Muscle layer of duodenum (tissue), 2 donors: Measurements from ENCODE around the gene GEMIN4.

Experiments
- H3K27ac ChIP-seq: one replicate; pipeline ENCODE4 v1.7.0; 2013; ENCODE audit warnings: mild to moderate bottlenecking, low read length
- H3K27me3 ChIP-seq: one replicate; pipeline ENCODE4 v1.7.0; 2013; ENCODE audit warnings: low read depth, mild to moderate bottlenecking, control low read depth, low read length
- H3K36me3 ChIP-seq, 2 donors: one replicate each; pipeline ENCODE4 v1.7.0; 2013; ENCODE audit warnings: low read length in 2 of 2, control low read depth in 1 of 2, mild to moderate bottlenecking in 1 of 2; ENCODE audit not compliant: insufficient read depth in 2 of 2, control insufficient read depth in 1 of 2
- H3K4me1 ChIP-seq, 2 donors: one replicate each; pipeline ENCODE4 v1.7.0; 2013; ENCODE audit warnings: low read length in 2 of 2, mild to moderate bottlenecking in 2 of 2, control low read depth in 1 of 2, moderate library complexity in 1 of 2; ENCODE audit not compliant: insufficient read depth in 2 of 2, control insufficient read depth in 1 of 2
- H3K4me3 ChIP-seq, 2 donors: one replicate each; pipeline ENCODE4 v1.7.0; 2013; ENCODE audit warnings: low read length in 2 of 2, low read depth in 1 of 2, mild to moderate bottlenecking in 1 of 2
- H3K9me3 ChIP-seq, 2 donors: one replicate each; pipeline ENCODE4 v1.7.0; 2013; ENCODE audit warnings: low read length in 2 of 2, control low read depth in 1 of 2, mild to moderate bottlenecking in 1 of 2; ENCODE audit not compliant: control insufficient read depth in 1 of 2
- donor health status: healthy.

The GEMIN4 gene

DNA sequence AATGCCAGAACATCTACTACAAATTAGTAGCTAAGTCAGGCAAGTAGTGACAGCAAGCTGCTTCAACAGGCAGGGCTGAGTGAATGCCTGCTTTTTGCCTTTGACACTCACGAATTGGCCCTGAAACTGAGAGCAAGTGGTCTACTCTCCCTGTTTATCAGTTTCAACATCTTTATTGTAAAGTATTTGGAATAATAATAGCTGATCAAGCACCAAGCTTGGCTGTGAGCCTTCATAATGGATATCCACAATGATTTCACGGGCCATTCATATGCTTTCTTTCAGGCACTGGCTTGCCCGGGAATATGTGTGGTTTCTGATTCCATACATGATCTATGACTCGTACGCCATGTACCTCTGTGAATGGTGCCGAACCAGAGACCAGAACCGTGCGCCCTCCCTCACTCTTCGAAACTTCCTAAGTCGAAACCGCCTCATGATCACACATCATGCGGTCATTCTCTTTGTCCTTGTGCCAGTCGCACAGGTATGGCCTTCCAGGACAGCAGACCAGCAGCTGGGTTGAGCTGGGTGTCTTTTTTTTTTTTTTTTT lies 14.4 kb downstream of the GEMIN4 start:
- Histone ChIP-seq H3K27ac (no peak overlapping the region), H3K4me3 (no peak overlapping the region), H3K4me1 (peaks cover 8 to 9% of the 10 kb centered on the region in 2 donors), H3K36me3 (peaks cover 23 to 24% of the 10 kb centered on the region in 2 donors), H3K9me3 (no peaks in the 10 kb centered on the region), H3K27me3 (no peaks in the 10 kb centered on the region)

DNA sequence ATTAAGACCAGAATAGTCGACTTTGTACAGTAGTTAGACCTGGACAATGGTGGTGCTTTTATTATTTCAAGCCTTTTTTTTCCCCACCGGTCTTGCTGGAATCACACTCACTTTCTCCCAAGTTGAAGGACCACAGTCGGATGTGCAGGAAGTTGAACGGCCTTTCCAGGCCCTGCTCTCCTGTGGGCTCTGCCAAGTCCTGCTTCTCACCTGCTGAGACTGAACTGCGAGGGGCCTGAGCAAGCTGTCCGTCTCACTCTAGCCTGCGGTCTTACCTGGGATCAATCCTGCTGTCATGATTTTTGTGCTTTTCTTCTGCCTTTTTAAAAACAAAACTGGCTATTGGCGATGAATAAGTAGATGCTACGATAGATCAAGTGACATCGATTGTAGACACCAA lies 18.3 kb downstream of the GEMIN4 start:
- H3K36me3 ChIP-seq: no peaks in the 10 kb centered on the region
- H3K9me3 ChIP-seq: no peaks in the 10 kb centered on the region
- H3K4me1 ChIP-seq: peaks cover 9 to 14% of the 10 kb centered on the region in 2 donors
- H3K4me3 ChIP-seq: peak overlapping the region; percentile 60 to 70
- no peaks in the 10 kb centered on the region for H3K27me3 ChIP-seq
- H3K27ac ChIP-seq: no peak overlapping the region

DNA sequence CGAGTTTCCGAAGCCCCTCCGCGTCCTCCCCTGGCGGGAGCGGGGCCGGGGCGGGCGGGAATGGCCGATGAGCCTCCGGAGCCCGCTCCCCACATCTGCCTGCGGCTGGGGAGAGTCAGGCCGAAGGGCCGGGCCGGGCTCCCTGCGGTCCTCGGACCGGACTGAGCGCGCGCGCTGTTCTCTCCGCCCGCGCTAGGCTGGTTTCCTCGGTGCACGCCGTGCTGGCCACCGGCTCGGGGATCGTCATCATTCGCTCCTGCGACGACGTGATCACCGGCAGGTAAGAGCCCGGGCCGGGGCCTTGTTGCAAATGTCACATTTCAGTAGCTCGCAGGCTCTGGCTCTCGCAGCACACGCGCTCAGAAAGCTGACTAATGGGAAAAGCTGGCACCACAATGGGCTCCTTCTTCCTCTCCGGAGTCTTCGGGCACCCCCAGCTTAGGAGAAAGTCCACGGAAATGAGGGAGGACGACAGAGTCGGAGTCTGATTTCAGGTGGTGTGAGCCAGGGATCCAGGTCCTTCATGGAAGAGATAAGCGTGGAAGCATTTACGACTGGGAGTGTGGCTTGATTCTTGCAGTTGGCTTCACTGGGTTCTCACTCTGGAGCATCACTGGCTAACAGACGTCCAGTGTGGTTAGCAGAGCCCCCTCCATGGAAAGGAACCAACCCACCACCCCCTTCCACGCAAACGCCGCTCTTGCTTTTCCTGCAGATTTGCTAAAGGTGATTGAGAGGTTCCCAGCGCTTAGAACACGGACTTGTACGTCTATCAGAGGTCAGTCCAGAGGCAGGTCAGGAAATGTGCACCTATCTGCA lies 19.0 kb downstream of the GEMIN4 start:
- Histone ChIP-seq H3K4me1 (peaks cover 9 to 14% of the 10 kb centered on the region in 2 donors), H3K27ac (no peak overlapping the region), H3K4me3 (peak overlapping the region; percentile 60 to 70), H3K9me3 (no peaks in the 10 kb centered on the region), H3K36me3 (no peaks in the 10 kb centered on the region), H3K27me3 (no peaks in the 10 kb centered on the region)

DNA sequence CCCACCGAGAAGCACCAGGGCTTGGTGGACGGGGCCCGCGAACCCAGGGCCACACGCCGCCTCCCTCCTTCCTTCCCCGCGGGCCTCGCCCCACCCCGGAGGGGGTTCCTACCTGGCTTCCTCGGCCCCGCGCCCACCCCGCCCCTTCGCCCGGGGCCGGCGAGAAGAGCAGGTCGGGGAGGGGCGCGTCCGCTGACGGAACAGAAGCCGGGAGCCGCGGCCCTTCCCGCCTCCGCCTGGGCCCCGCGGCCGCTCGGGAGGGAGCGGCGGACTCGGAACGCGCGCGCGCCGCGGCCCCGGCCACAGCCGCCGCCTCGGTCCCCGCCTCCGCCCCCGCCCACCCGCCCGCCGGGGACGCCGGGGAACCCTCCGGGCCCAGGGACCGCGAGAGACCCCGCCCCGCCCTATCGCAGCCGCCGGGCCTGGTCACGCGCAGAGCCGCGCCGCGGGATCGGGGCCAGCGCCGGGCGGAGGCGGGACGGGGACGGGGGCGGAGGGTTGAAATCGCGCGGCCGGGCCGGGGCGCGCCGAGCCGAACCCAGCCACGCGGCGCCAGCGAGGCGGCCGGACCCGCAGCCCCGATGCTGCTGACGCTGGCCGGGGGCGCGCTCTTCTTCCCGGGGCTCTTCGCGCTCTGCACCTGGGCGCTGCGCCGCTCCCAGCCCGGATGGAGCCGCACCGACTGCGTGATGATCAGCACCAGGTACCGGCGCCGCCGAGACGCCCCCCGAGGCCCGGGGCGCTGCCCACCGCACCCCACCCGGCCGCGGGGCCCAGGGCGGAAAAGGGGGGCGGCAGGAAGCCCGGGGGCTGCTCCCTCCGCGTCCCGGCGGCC lies 19.8 kb downstream of the GEMIN4 start, which contains the start of gene TLCD3A:
Gene TLCD3A, plus strand, starts transcription at position 530 of the 835 bp plus-strand sequence. Its CDS starts 52 bp downstream, at position 582.
- Histone ChIP-seq H3K27ac (no peak within 1 kb of the TSS), H3K9me3 (no peaks in the 10 kb centered on the region), H3K4me1 (peaks cover 9 to 14% of the 10 kb centered on the region in 2 donors), H3K27me3 (no peaks in the 10 kb centered on the region), H3K4me3 (peak within 1 kb of the TSS; percentile 60 to 79), H3K36me3 (no peaks in the 10 kb centered on the region)

DNA sequence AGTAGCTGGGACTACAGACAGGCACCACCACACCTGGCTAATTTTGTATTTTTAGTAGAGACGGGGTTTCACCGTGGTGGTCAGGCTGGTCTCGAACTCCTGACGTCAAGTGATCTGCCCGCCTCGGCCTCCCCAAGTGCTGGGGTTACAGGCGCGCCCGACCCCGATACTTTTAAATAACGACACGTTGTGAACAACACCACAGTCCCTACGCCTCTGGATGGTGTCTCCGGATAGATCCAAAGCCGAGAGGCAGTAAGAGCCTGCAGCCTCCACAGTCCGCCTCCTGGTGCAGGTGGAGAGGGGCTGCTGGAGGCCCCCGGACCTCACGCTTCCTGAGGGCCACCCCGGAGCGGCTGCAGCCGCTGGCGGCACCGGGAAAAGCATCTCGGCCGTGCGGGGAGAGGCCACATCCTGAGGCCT lies 20.4 kb downstream of the GEMIN4 start:
- no peaks in the 10 kb centered on the region for H3K27me3 ChIP-seq
- H3K27ac ChIP-seq: no peak overlapping the region
- H3K4me3 ChIP-seq: peak overlapping the region; percentile 52 to 79
- peaks cover 9 to 14% of the 10 kb centered on the region in 2 donors for H3K4me1 ChIP-seq
- no peaks in the 10 kb centered on the region for H3K9me3 ChIP-seq
- no peaks in the 10 kb centered on the region for H3K36me3 ChIP-seq

DNA sequence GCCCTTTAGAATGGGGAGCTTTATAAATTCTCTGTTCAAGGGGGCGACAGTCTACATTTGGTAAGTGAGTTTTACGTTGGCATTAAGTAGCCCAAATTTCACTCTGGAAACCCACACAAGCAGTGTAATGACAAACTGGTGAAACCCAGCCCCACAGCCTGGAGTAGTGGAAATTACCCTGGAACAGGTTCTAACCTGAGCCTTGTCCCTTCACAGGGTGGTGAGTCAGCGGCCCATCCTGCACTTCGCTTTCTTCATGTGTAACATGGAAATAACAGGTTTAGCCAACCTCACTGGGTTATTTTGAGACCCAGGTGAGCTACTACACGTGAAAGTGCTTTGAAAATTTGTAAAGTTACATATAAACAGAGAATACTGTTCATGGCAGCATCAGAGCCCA lies 23.2 kb downstream of the GEMIN4 start:
- Histone ChIP-seq H3K27me3 (no peaks in the 10 kb centered on the region), H3K9me3 (no peaks in the 10 kb centered on the region), H3K4me3 (no peak overlapping the region), H3K27ac (no peak overlapping the region), H3K36me3 (no peaks in the 10 kb centered on the region), H3K4me1 (peaks cover 8 to 14% of the 10 kb centered on the region in 2 donors)

DNA sequence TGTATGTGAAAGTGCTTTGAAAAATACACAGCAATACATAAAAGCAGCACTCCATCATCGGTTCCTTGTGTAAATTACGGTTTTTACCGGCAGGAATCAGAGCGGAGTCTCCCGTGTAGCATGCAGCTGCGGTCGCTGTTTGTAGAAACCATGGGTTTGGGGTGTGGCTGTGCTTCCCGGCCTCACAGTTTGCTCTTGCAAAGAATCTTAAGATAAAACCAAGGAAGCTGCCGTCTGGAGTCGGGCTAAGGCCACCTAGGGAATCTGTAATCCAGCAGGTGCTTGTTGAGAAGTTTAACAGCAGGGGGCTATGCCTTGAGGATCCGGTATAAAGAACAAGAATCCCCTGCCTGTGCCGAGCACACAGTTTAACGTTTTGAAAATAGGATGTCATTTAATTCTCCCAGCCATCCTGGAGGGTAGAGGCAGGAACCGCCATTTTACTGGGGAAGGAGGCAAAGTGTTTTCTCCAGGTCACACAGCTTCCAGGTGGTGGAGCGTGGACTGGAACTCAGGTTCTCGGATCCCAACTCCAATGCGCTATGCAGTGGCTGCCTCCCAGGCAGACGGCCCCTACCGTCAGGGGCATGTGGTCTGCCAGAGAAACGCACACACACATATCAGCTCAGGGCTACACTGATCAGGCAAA lies 25.7 kb downstream of the GEMIN4 start:
- H3K9me3 ChIP-seq: no peaks in the 10 kb centered on the region
- H3K27me3 ChIP-seq: no peaks in the 10 kb centered on the region
- H3K4me3 ChIP-seq: peak overlapping the region in 1 of 2 donors; percentile 9
- no peak overlapping the region for H3K27ac ChIP-seq
- H3K36me3 ChIP-seq: no peaks in the 10 kb centered on the region
- peaks cover 0 to 2% of the 10 kb centered on the region in 2 donors for H3K4me1 ChIP-seq

DNA sequence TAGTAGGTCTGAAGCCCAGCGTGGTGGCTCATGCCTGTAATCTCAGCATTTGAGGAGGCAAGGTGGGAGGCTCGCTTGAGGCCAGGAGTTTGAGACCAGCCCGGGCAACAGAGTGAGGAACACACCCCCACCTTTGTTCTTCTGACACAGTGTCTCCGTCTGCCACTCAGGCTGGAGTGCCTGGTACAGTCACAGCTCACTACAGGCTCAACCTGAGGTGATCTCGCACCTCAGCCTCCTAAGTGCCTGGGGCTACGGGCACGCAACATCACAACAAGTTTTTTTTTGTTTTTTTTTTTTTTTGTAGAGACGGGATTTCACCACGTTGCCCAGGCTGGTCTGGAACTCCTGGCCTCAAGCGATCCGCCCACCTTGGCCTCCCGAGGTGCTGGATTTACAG lies 26.3 kb downstream of the GEMIN4 start:
- H3K4me1 ChIP-seq: no peaks in the 10 kb centered on the region
- H3K36me3 ChIP-seq: no peaks in the 10 kb centered on the region
- no peaks in the 10 kb centered on the region for H3K27me3 ChIP-seq
- H3K4me3 ChIP-seq: no peak overlapping the region
- no peaks in the 10 kb centered on the region for H3K9me3 ChIP-seq
- no peak overlapping the region for H3K27ac ChIP-seq

DNA sequence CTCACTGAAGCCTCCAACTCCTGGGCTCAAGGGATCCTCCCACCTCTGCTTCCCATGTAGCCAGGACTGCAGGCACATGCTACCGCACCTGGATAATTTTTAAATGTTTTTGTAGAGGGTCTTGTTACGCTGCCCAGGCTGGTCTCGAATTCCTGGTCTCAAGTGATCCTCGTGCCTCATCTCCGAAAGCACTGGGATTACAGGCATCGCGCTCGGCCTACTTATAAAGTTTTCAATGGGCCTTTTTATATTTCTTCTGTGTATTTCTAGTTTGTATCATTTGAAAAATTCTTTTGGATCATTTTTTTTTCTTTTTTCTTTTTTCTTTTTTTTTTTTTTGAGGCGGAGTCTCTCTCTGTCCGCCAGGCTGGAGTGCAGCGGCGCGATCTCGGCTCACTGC lies 27.0 kb downstream of the GEMIN4 start:
- Histone ChIP-seq H3K4me1 (no peaks in the 10 kb centered on the region), H3K9me3 (no peaks in the 10 kb centered on the region), H3K4me3 (no peak overlapping the region), H3K36me3 (no peaks in the 10 kb centered on the region), H3K27me3 (no peaks in the 10 kb centered on the region), H3K27ac (no peak overlapping the region)

DNA sequence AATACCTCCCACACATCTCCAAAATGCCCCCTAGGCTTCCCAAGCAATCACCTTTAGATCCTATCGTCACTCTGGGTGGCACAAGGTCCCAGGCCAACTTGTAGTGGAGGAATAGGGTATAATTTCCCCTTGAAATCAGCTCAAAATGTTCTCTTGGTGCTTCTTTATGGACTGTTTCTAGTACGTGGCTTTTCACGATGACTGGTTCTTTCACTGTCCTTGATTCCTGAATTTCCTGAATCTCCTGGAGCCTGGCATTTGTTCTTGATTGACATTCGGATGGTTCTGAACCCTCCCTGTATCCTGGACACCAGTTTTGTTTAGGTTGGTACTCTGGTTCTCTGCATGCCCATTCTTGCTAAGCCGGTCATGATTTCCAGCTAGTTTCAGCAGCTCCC lies 30.5 kb downstream of the GEMIN4 start:
- Histone ChIP-seq H3K36me3 (no peaks in the 10 kb centered on the region), H3K4me3 (no peak overlapping the region), H3K27ac (no peak overlapping the region), H3K27me3 (no peaks in the 10 kb centered on the region), H3K4me1 (no peaks in the 10 kb centered on the region), H3K9me3 (no peaks in the 10 kb centered on the region)
